H9 (cell line): ENCODE data around the gene HDAC7. TPM values are rescaled to one million over a fixed set of nuclear protein-coding genes. Genes with fewer than 3 reads are reported as not detected.

Experiments used
- DNase-seq: peaks from one replicate; pipeline ENCODE4 v3.0.0-alpha.2; 2017
- H2AFZ ChIP-seq: one replicate; pipeline ENCODE4 v1.6.1; 2013; ENCODE audit warnings: mild to moderate bottlenecking, low read length, control low read depth, moderate library complexity
- H2AK5ac ChIP-seq: 2 replicates; pipeline ENCODE4 v1.6.1; 2013; ENCODE audit warnings: low read length, control low read depth, mixed read lengths; ENCODE audit not compliant: insufficient read length
- H2BK120ac ChIP-seq: one replicate; pipeline ENCODE4 v1.6.1; 2013; ENCODE audit warnings: low read depth, mild to moderate bottlenecking, low read length, control low read depth, inconsistent platforms; ENCODE audit not compliant: poor library complexity, severe bottlenecking
- H2BK12ac ChIP-seq: 2 replicates; pipeline ENCODE4 v1.6.1; 2013; ENCODE audit warnings: low read length, control low read depth, mixed read lengths, low read depth; ENCODE audit not compliant: insufficient read length
- H2BK15ac ChIP-seq: 2 replicates; pipeline ENCODE4 v1.6.1; 2013; ENCODE audit warnings: low read depth, low read length, control low read depth
- H2BK20ac ChIP-seq: one replicate; pipeline ENCODE4 v1.6.1; 2013; ENCODE audit warnings: low read depth, mild to moderate bottlenecking, low read length, control low read depth, inconsistent platforms; ENCODE audit not compliant: poor library complexity, severe bottlenecking
- H2BK5ac ChIP-seq: 2 replicates; pipeline ENCODE4 v1.6.1; 2013; ENCODE audit warnings: low read length, control low read depth, mixed read lengths; ENCODE audit not compliant: insufficient read length
- H3K14ac ChIP-seq: 2 replicates; pipeline ENCODE4 v1.6.1; 2013; ENCODE audit warnings: low read length, control low read depth; ENCODE audit not compliant: insufficient read depth
- H3K18ac ChIP-seq: 2 replicates; pipeline ENCODE4 v1.6.1; 2013; ENCODE audit warnings: low read depth, mild to moderate bottlenecking, mixed read lengths, low read length, control low read depth; ENCODE audit not compliant: insufficient read length
- H3K23ac ChIP-seq: 2 replicates; pipeline ENCODE4 v1.6.1; 2013; ENCODE audit warnings: low read length, control low read depth, mixed read lengths, low read depth; ENCODE audit not compliant: insufficient read length
- H3K23me2 ChIP-seq: 2 replicates; pipeline ENCODE4 v1.6.1; 2013; ENCODE audit warnings: low read depth, mild to moderate bottlenecking, mixed read lengths, low read length, control low read depth; ENCODE audit not compliant: insufficient read length, poor library complexity, severe bottlenecking
- H3K27ac ChIP-seq: 2 replicates; pipeline ENCODE4 v1.5.1; 2013; ENCODE audit warnings: low read length, control low read depth, mixed read lengths, low read depth; ENCODE audit not compliant: insufficient read length
- H3K27me3 ChIP-seq: 2 replicates; pipeline ENCODE4 v1.6.1; 2013; ENCODE audit warnings: low read length, control low read depth, inconsistent platforms; ENCODE audit not compliant: insufficient read depth
- H3K4ac ChIP-seq: 2 replicates; pipeline ENCODE4 v1.6.1; 2013; ENCODE audit warnings: low read depth, mild to moderate bottlenecking, control low read depth, inconsistent platforms, low read length, moderate library complexity
- H3K4me1 ChIP-seq: 2 replicates; pipeline ENCODE4 v1.6.1; 2013; ENCODE audit warnings: low read length, control low read depth, inconsistent platforms; ENCODE audit not compliant: insufficient read depth
- H3K4me2 ChIP-seq: 2 replicates; pipeline ENCODE4 v1.6.1; 2013; ENCODE audit warnings: low read length, control low read depth, mixed read lengths; ENCODE audit not compliant: insufficient read length, insufficient read depth
- H3K56ac ChIP-seq: 2 replicates; pipeline ENCODE4 v1.6.1; 2013; ENCODE audit warnings: low read depth, mild to moderate bottlenecking, mixed read lengths, low read length, control low read depth; ENCODE audit not compliant: insufficient read length
- H3K79me1 ChIP-seq: 2 replicates; pipeline ENCODE4 v1.6.1; 2013; ENCODE audit warnings: low read depth, mild to moderate bottlenecking, moderate library complexity, low read length, control low read depth, inconsistent platforms; ENCODE audit not compliant: insufficient read depth, poor library complexity, severe bottlenecking
- H3K79me2 ChIP-seq: 2 replicates; pipeline ENCODE4 v1.6.1; 2013; ENCODE audit warnings: low read length, control low read depth, inconsistent platforms; ENCODE audit not compliant: insufficient read depth
- H3K9ac ChIP-seq: 2 replicates; pipeline ENCODE4 v1.6.1; 2013; ENCODE audit warnings: low read length, control low read depth, mixed read lengths; ENCODE audit not compliant: insufficient read length; ENCODE audit errors: extremely low read depth
- H3K9me3 ChIP-seq: one replicate; pipeline ENCODE4 v1.6.1; 2013; ENCODE audit warnings: low read depth, low read length, inconsistent platforms; ENCODE audit not compliant: control insufficient read depth
- H3T11ph ChIP-seq: one replicate; pipeline ENCODE4 v1.6.1; 2013; ENCODE audit warnings: mild to moderate bottlenecking, low read length, control low read depth, inconsistent platforms
- H4K20me1 ChIP-seq: one replicate; pipeline ENCODE4 v1.6.1; 2013; ENCODE audit not compliant: control insufficient read depth, insufficient read length, insufficient read depth
- H4K5ac ChIP-seq: 2 replicates; pipeline ENCODE4 v1.6.1; 2013; ENCODE audit warnings: low read depth, mild to moderate bottlenecking, mixed read lengths, low read length, control low read depth; ENCODE audit not compliant: insufficient read length
- H4K8ac ChIP-seq: replicated peaks from 2 replicates; pipeline ENCODE4 v1.6.1; 2013; ENCODE audit warnings: low read length, control low read depth, mixed read lengths, low read depth; ENCODE audit not compliant: insufficient read length
- H4K91ac ChIP-seq: 2 replicates; pipeline ENCODE4 v1.6.1; 2013; ENCODE audit warnings: low read depth, mild to moderate bottlenecking, moderate library complexity, mixed read lengths, low read length, control low read depth; ENCODE audit not compliant: insufficient read length
- H3K27ac Mint-ChIP-seq, 3 experiments: 2 replicates in 2 of 3; 3 replicates in 1 of 3; pipeline ENCODE4 v1.8.0; 2020 to 2021; ENCODE audit warnings: mixed read lengths in 3 of 3, mild to moderate bottlenecking in 1 of 3, moderate library complexity in 1 of 3
- H3K27me3 Mint-ChIP-seq: 2 replicates; pipeline ENCODE4 v1.8.0; 2021; ENCODE audit warnings: low read depth, mild to moderate bottlenecking, moderate library complexity, mixed read lengths
- H3K36me3 Mint-ChIP-seq, 3 experiments: 2 replicates in 2 of 3; 3 replicates in 1 of 3; pipeline ENCODE4 v1.8.0; 2020 to 2021; ENCODE audit warnings: low read depth in 3 of 3, mixed read lengths in 3 of 3; ENCODE audit not compliant: insufficient read depth in 1 of 3
- H3K4me1 Mint-ChIP-seq, 2 experiments: 2 replicates each; pipeline ENCODE4 v1.8.0; 2020; ENCODE audit warnings: mixed read lengths in 2 of 2
- H3K4me3 Mint-ChIP-seq, 2 experiments: 2 replicates in 1 of 2; 3 replicates in 1 of 2; pipeline ENCODE4 v1.8.0; 2020 to 2021; ENCODE audit warnings: mild to moderate bottlenecking in 2 of 2, mixed read lengths in 2 of 2, moderate library complexity in 1 of 2
- H3K9me3 Mint-ChIP-seq, 2 experiments: 2 replicates in 1 of 2; 3 replicates in 1 of 2; pipeline ENCODE4 v1.8.0; 2020; ENCODE audit warnings: mild to moderate bottlenecking in 2 of 2, mixed read lengths in 2 of 2, moderate library complexity in 1 of 2
- CTCF ChIP-seq: fragments of 200-600 bp; sonication (generic); conservative IDR thresholded peaks from 3 replicates; pipeline ENCODE4 v1.8.0; 2021; ENCODE audit warnings: antibody characterized with exemption, mild to moderate bottlenecking
- WGBS: extraction: QIAGEN DNeasy Blood & Tissue Kit; methylation state at CpG from one replicate; pipeline ENCODE4 v1.1.7; 2013; ENCODE audit warnings: missing lambda C conversion rate, low lambda C conversion rate, mixed read lengths; ENCODE audit not compliant: insufficient read length; ENCODE audit errors: extremely low coverage; 5-methylcytosine and 5-hydroxymethylcytosine counted together
- total RNA-seq: library from RNA; stranded (reverse); gene quantifications from 2 replicates; pipeline ENCODE4 v1.2.1, GENCODE V29; 2021

HDAC7 gene
- total RNA-seq, 1 experiment from 2014 or later, result 72.1 TPM

GRCh38 chr12:47758834-47759690, 60.6 kb downstream of the HDAC7 start, which contains the start of gene RAPGEF3:
RAPGEF3 (minus strand) TSS chr12:47758880; CDS start chr12:47758556, 324 bp downstream.
- Histone ChIP-seq H2BK120ac (no peak within 1 kb of the TSS), H3K4me2 (peak within 1 kb of the TSS; percentile 51), H3K79me1 (no peaks in the 10 kb centered on the region), H3K27ac (no peak within 1 kb of the TSS), H2BK12ac (no peak within 1 kb of the TSS), H3K23me2 (peaks cover 3% of the 10 kb centered on the region), H2BK15ac (no peak within 1 kb of the TSS; the same call in 1 of the 2 replicates), H3K9me3 (no peaks in the 10 kb centered on the region), H3K27me3 (no peaks in the 10 kb centered on the region), H4K5ac (no peak within 1 kb of the TSS), H4K91ac (no peak within 1 kb of the TSS), H3K14ac (peak within 1 kb of the TSS; percentile 58; the same call in 1 of the 2 replicates), H3K79me2 (no peaks in the 10 kb centered on the region), H3T11ph (no peak within 1 kb of the TSS), H3K9ac (no peak within 1 kb of the TSS), H4K8ac (no peak within 1 kb of the TSS), H3K4me1 (peaks cover 14% of the 10 kb centered on the region; the same call in 1 of the 2 replicates), H3K56ac (no peak within 1 kb of the TSS), H4K20me1 (no peaks in the 10 kb centered on the region), H2BK20ac (no peak within 1 kb of the TSS), H3K23ac (no peak within 1 kb of the TSS), H2AFZ (no peak within 1 kb of the TSS), H2AK5ac (no peak within 1 kb of the TSS), H2BK5ac (no peak within 1 kb of the TSS), H3K18ac (peak within 1 kb of the TSS; percentile 21), H3K4ac (no peak within 1 kb of the TSS)
- no peaks in the 10 kb centered on the region for H3K9me3 Mint-ChIP-seq
- peak; percentile 89 for DNase-seq
- H3K4me3 Mint-ChIP-seq, result peak within 1 kb of the TSS; percentile 64 to 78
- no CpG with 5 or more reads among the region's 57 CpGs for WGBS
- H3K36me3 Mint-ChIP-seq, result peaks cover 0 to 4% (median 0%) of the 10 kb centered on the region in 3 experiments; a peak in 3 of 7 replicates
- peak; percentile 63 for TF ChIP-seq CTCF
- peaks cover 19 to 27% of the 10 kb centered on the region in 2 experiments for H3K4me1 Mint-ChIP-seq
- H3K27me3 Mint-ChIP-seq, result no peaks in the 10 kb centered on the region; the same call in none of the 2 replicates
- no peak within 1 kb of the TSS for H3K27ac Mint-ChIP-seq
